Measurements from ENCODE around the gene PDZD11.

DNA sequence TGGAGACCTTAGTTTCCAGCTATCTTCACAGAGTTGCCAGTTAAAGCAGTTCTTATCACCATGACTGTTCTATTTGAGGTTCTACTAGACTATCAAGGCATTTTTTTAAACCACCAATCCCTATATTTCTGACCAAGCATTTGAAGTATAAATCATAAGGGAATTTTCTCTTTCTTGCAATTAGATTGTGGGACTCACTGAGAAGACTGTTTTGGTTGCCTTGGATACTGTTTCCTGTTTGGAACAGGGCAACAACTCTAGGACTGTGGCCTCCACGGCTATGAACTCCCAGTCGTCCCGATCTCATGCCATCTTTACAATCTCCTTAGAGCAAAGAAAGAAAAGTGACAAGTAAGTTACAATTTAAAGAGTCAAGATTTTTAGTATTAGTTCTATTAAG, 12.0 kb upstream of the PDZD11 start:
- TF ChIP-seq CTCF (conservative IDR thresholded peaks at IDR 0.05 in 1 of 2, IDR thresholded peaks at IDR 0.05 in 1 of 2; ENCODE audit: low read depth in 1 of 2, low read length in 2 of 2) (no peak), EZH2 (IDR thresholded peaks at IDR 0.05; ENCODE audit: low read length, missing control alignments) (no peak)
